TTC549 (cell line): ENCODE data around the gene KSR1.

Source experiments
- FAIRE-seq: peaks from 2 replicates; lab custom pipeline; 2012; peaks lifted over from hg19 to GRCh38; lab: Jason Lieb, UNC

Gene KSR1

DNA sequence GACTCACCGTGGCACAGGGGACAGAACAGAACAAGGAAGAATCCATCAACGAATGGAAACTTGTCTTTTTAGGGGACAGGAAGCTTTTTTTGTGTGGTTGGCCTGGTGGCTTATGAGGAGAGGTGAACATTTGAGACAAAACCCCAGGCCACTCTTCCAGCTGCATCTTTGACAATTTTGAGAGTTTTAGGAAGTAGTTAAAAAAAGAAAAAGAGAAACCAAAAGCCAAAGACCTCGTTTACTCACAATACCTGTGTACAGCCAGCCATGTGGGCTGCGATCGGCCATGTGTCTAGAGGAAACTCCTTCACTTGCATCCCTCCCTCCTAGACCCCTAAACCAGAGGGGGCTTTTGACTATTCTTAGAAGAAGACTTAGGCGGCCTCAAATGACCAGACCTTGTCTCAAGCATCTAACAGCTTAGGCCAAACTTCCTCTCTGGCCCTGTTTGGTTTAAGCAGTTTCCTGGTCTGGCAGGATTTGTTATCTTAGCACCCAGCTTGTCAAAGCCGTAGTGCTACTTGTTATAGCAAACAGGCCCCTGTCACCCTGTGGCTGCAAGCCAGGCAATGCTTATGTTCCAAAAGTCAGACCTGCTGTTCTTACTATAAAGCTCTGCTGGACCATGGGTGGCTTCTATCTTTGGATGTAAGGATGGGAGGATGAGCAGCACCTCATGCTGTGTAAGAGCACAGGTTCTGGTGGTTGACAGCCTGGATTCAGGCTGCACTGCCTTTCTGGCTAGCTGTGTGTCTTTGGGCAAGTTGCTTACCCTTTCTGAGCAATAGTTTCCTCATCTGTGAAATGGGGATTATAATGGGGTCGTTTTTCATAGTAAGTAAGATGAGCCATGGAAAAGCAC is 17.7 kb downstream of the KSR1 start:
- no peak for FAIRE-seq

- FAIRE-seq = no peak
Observed at GRCh38 chr17:27475070-27475673, 18.9 kb downstream of the KSR1 start.

DNA sequence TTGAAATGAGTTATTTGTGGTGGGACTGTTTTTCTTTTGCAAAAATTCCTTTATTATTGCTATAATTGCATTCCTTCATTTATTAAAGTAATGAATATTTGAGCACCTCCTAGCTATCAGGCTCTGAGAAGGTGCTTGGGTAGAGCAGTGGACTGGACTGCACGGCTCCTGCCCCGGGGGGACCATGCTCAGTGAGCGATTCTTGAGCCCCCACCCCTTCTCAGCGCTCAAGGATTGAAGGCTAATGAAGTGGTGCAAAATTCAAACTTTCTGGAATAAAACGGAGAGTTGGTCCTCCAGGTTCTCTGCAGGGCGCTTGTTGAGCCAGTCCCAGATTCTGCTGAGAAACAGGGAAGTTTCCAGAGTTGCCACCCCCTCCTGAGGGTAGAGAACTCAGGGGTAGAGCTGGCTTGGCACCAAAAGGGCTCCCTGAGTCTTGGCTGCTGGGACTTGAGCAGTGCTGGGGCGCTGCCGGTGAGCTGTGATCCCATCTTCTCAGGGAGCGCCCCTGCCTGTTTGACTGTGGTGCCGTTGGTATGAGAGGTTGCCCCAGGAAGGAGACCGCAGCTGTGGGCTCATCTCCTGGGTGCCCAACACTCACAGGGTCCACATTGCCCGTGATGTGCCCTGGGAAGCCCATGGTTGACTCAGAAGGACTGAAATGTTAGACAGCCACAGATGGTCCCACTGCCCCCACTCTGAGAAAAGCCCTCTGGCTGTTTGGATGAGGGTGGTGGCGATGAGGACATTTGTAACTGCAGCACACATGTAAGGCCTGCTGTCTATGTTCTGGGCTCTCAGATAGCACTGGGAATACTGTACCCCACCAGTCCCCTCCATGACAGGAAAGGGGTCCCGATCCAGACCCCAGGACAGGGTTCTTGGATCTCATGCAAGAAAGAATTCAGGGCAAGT is 20.0 kb downstream of the KSR1 start:
- FAIRE-seq = no peak

- FAIRE-seq = no peak
Observed at GRCh38 chr17:27477050-27477888, 21.0 kb downstream of the KSR1 start.

DNA sequence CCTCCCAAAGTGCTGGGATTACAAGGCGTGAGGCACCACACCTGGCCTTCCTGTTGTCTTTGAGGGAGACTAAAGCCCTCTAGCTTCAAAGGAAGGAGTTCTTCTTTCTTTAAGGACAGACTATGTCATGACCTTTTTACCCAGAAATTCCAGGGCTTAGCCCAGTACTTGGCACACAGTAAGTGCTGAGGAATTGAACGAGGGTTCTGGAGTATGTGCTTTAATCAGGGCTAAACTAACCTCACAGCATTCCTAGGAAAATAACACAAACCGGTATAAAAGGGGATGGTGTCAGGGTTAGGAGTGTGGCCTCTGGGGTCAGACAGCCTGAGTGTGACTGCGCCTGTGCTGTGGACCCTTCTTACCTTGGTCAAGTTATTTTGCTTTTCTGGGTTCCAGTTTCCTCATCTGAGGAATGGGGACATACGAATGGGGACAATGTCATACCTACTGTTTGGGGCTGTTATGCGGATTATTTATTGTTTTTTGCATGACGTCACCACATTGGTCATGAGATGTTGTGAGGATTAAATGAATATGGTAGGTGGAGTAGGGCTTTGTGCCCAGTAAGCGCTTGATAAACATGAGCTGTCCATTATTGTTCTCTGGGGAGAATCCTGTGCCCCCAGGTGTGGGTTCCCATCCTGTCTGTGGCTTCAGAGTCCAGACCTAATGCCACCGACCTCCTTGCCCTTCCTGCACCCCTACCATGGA is 21.9 kb downstream of the KSR1 start:
- FAIRE-seq = no peak

DNA sequence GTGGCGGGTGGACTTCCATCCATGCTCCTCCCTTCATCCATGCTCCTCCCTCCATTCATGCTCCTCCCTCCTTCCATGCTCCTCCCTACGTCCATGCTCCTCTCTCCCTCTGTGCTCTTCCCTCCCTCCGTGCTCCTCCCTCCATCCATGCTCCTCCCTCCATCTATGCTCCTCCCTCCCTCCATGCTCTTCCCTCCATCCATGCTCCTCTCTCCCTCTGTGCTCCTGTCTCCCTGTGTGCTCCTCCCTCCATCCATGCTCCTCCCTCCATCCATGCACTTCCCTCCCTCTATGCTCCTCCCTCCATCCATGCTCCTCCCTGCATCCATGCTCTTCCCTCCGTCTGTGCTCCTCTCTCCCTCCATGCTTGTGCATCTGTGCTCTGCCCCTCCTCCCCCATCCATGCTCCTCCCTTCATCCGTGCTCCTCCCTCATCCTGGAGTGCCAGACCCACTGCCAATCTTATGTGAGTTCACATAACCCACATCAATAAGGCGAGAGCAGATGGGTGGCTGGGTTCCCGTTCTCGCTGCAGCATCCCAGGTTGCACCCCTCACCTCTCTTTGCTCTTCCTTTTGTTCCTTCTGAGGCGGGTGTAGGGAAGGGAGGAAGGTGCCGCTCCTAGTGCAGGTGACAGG is 22.8 kb downstream of the KSR1 start:
- FAIRE-seq = no peak

DNA sequence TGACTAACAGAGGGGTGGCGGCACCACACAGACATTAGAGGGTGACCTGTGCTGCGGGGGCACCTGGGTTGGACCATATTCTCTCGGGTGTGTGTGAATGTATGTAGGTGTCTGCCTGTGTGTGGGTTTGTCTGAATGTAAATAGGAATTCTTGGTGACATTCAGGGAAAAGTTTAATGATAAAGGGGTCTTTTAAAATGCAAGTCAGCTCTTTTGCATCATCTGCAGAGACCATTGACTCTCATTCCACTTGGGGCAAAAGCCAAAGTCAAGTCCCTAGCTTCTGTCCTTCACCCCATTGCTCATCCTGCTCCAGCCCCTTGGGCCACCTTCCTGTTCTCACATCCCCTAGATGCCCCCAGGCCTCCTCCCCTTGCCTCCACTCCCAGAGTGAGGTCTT is 23.6 kb downstream of the KSR1 start:
- no peak for FAIRE-seq

GRCh38 chr17:27480699-27481098 is 24.5 kb downstream of the KSR1 start:
- FAIRE-seq = no peak

DNA sequence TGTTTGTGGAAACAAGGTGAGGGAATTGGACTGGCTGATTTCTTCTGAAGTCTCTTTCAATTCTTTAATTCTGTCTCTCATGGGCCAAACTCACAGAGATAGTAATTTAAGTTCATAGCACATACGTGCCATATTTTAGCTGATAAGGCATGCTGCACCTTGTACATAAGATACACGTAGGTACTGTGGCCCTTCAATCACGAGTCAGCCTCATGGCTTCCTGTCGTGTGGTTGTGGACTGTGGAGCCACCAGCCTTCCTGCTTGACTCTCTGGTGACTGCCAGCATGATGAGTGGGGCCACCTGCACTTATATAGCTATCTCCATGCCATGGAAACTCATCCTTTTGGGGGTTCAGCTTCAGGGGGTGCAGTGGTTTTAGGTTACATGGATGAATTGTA is 25.1 kb downstream of the KSR1 start:
- no peak for FAIRE-seq

DNA sequence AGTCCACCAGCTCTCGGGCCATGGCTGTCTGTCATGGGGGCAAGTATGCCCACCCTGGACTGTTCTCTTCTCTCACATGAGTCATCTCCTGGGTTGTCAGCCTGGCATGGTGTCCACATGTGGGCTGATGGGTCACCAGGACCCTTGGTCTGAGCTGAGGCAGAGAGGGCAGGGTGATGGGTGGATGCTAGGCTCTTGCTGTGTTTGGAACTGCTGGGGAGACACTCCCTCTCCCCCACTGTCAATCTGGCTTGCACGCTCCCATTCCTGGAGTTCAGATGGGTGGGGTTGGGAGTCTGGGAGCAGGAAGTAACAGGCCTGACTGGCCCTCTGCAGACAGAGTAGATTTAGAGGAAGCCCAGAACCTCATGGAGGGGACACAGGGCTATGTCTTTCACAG is 28.9 kb downstream of the KSR1 start:
- no peak for FAIRE-seq

GRCh38 chr17:27485716-27486495 is 29.7 kb downstream of the KSR1 start:
- no peak for FAIRE-seq

GRCh38 chr17:27486741-27487140 is 30.5 kb downstream of the KSR1 start:
- no peak for FAIRE-seq

GRCh38 chr17:27488231-27488630 is 32.0 kb downstream of the KSR1 start:
- FAIRE-seq = no peak

DNA sequence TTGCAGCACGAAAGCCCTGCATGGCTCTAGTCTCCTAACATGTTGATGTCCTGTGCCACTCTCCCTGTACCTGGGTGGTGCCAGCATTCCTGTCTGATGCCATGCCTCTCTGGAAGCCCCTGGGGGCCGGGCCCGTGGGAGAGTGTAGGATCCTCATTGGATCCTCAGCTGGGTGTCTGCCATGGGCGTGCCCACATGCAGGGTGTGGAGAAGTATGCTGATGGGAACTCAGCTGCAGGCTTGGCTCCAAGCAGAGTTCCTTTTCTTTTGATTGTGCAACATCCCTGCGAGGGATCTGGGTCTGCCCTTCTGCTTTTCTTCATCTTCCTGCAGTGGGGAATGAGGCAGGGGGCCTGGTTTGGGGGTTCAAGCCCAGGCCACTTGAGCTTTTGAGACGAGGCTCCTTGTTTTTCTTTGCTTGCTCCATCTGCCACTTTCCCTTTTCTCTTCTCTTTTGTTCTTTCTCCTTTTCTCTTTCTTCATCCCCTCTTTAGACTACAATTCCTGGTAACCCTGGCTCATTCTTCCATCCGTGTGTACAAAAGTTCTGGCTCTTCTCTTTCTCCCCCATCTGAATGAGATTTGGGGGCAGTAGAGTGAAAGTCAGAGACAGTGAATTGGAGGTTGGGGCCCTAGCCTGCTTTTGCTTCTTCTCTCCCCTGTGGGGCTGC is 32.9 kb downstream of the KSR1 start:
- no peak for FAIRE-seq

- FAIRE-seq = no peak
Observed at GRCh38 chr17:27490391-27490790, 34.1 kb downstream of the KSR1 start.

GRCh38 chr17:27491713-27492190 is 35.5 kb downstream of the KSR1 start:
- FAIRE-seq = no peak

DNA sequence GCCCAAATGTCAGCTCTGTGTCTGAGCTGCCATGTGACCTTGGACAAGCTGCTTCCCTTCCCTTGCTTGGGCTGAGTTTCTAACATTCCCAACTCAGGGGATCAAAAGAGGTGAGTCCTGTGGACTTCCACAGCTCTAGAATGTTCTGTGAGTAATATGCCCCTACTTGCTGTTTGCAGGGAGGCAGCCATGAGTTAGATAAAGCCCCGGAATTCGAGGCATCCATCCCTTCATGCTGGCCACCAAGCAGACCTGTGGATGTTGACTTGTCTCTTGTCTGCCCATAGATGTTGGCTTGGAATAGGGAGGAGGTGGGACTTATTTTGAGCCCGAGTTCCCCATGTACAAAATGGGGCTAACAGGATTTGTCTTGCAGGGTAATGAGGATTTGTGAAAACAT is 36.2 kb downstream of the KSR1 start:
- no peak for FAIRE-seq

DNA sequence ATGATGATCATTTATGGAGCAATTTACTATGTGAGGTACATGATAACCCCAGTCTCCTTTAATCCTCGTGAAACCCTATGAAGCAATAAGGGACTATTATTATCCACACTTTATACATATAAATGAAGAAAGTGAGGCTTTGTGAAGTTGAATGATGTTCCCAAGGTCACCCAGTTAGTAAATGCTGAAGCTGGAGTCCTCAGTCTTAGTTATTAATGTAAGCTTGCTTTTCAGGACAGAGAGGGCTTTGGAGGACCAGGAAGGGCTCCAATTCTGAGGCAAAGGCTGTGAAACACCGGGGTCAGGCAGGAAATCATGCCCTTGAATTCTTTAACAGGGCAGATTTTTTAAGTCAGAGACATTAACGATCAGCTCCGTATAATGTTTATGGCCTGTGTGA is 36.8 kb downstream of the KSR1 start:
- no peak for FAIRE-seq
